DMS79 (cell line): ENCODE data around the gene SIPA1L2.
A peak's percentile ranks its signal among the peaks of the same experiment; 100 is the strongest.

ENCODE experiments used
- DNase-seq: peaks from one replicate; lab custom pipeline; 2025; lab: John Stamatoyannopoulos, UW

SIPA1L2 gene, protein sequence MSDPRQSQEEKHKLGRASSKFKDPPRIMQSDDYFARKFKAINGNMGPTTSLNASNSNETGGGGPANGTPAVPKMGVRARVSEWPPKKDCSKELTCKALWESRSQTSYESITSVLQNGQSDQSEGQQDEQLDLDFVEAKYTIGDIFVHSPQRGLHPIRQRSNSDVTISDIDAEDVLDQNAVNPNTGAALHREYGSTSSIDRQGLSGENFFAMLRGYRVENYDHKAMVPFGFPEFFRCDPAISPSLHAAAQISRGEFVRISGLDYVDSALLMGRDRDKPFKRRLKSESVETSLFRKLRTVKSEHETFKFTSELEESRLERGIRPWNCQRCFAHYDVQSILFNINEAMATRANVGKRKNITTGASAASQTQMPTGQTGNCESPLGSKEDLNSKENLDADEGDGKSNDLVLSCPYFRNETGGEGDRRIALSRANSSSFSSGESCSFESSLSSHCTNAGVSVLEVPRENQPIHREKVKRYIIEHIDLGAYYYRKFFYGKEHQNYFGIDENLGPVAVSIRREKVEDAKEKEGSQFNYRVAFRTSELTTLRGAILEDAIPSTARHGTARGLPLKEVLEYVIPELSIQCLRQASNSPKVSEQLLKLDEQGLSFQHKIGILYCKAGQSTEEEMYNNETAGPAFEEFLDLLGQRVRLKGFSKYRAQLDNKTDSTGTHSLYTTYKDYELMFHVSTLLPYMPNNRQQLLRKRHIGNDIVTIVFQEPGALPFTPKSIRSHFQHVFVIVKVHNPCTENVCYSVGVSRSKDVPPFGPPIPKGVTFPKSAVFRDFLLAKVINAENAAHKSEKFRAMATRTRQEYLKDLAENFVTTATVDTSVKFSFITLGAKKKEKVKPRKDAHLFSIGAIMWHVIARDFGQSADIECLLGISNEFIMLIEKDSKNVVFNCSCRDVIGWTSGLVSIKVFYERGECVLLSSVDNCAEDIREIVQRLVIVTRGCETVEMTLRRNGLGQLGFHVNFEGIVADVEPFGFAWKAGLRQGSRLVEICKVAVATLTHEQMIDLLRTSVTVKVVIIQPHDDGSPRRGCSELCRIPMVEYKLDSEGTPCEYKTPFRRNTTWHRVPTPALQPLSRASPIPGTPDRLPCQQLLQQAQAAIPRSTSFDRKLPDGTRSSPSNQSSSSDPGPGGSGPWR (N-terminal part only)

DNA sequence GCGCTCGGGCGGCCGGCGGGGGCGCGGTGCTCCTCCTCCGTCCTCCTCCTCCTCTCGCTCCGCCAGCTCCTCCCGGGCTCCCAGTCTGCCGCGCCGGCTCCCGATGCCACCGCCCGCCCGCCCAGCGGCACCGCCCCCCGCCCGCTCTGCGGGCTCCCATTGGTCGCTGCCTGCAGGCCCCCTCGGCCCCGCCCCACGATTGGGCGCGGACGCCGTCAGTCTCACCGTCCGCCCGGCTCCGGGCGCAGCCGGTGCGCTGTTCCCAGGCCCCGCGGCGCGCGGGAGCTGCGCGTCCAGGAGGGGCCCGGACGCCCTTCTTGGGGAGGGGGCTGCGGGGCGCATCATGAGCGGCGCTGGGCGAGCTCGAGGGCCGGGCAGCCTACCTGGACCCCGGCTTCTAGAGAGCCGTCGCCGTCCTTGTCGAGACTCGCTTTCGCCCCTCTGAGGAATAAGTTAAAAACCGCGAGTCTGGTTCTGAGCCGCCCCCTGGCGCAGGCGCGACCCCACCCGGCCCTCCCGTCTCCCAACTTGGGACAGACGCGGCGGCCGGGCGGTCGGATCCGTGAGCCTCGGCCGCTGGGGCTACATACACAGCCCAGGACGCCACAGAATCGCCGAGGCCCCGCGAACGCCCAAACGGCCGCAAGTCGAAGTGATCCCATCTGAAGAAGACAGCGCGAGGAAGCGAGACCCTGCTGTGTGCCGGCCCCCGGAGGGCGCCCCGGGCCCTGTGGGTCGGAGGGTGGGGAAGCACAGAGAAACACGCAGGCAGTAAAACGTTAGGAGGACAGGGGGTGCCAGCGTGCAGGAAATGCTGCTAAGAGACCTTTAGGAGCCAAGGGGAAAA, at the start of gene SIPA1L2:
TSS of gene SIPA1L2 (minus strand) at position 87 of the 847 bp plus-strand sequence. CDS start 114,794 bp downstream, outside the sequence.
- peak; percentile 62 for DNase-seq

DNA sequence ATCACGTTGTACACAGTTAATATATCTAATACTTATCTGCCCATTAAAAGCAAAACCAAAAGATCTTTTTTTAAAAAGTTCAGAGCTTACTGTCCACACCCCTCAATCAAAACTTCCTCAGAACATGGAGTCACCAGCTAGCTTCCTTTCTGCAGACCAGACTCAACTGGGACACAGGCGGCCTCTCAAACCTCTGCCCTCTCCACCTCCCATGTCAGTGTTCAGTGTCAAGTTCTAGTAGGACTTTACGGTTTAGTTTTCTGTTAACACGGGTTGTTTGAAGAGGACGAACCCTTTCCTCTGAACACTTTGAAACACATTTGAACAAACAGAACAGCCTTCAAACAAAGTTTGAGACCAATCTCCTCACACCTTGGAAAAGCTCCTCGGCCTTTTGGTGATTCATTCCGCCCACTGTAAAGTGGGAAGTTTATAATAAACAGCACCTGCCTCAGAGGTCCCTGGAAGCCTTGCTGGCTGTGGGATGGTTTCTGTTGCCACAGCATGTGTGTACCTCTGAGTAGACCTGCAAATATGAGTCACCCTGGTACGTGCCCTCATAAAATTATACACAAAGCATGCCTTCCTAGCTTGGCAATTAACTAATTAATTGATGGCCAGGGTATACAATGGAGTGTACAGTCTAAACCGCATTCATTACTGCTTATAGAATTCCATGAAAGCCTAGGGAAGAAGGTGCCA, 48.4 kb upstream of the SIPA1L2 start:
- no peak for DNase-seq

DNA sequence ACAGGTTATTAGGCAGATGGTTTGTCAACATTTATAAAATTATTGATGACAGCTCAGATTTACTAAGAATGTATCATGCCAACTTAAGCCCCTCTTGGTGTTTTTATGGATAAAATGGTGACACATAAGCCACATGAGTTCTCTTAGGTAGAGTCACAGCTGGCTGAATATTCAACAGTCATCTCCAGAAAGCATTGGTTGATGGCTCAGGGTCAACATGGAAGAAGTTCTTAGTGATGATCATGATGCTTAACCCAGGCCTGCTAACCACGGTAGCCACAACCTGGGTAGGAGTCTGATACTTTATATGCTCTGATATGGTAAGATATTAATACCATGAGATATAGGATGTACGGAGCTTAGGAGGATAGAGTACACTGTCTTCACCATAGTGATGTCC, 46.4 kb upstream of the SIPA1L2 start:
- DNase-seq, result no peak

DNA sequence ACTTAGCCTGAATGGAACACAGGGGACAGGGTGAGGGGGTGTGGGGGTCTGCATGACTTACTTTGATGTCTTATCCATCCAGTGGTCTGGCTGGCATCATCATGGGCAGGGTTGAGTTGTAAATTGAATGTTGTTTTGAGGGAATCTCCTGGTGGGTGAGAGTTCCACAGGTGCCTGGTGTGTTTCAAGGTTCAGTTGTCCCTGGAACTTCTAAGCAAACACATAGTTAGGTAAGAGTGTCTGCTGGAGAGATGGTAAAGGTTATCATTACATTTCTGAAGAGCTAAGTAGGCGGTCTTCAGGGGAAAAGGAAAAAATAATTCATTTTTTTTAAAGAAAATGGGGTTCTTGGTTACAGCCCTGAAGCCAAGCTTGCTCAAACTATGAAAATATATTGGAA, 46.0 kb upstream of the SIPA1L2 start:
- DNase-seq, result no peak

DNA sequence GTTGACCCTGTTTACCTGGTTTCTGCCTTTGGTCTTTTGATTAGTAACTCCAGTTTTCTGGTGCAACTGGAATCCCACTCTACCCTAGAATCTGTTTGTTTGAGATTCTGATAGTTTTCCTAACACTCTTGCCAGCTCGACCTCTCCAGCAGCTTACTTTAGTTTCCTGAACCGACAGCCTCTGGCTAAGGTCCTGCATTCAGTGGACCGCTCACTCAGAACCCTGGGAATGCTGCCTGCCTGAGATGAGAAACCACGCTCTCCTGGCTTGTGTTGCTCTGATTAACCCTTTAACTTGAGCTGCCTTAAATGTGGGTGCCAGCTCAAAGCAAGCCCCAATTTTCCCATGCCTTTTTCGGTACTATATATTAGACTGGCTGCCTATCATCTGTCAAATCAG, 45.3 kb upstream of the SIPA1L2 start:
- DNase-seq, result no peak

DNA sequence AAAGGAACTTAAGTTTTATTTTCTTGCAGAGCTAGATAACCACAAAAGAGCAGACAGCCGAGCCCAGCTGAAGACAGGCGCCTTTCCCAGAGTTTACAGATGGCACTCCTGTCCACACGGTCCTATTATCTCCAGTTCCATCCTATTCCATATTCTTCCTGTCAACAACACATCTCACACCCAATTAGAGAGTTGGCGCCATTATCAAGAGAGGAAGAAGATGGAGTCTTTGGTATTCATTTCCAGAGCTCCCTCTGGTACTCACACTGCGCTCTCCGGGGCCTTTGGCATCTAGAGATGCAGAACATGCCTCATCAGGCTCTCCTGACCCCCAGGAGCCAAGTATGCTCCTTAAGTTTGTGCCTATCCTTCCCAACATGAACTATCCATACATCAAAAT, 43.3 kb upstream of the SIPA1L2 start:
- DNase-seq, result no peak

DNA sequence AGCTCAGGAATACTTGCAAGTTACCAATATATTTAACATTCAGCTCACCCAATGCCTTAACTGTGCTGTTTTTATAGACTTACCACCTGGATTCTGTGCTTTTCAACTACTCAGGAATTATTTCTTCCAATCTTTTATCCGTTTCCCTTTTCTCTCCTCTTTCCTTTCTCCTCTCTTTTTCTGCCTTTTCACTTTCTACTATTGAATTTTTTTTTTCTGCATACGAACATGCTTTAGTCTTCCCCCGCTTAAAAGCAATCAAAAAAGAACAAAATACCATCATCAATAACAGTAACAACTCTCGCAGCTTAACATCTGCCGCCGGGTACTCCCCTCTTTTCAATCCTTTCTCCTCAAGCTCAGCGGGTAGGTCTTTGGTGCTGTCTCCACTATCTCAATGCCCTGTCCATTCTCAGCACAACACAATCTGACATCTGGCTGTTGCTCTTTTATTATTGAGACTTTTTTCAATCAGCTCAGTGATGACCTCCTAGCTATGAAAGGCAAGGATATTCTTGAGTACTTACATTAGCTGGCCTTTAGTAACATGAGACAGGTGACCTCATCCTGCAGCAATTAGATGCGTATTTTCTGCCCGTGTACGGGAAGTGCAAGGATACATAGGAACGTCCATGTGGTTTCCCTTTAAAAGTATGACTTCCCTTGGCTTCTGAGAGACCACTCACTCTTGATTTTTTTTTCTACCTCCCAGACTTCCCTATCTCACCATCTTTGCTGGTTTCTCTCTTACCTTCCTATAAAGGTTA, 40.2 kb upstream of the SIPA1L2 start:
- DNase-seq, result no peak

DNA sequence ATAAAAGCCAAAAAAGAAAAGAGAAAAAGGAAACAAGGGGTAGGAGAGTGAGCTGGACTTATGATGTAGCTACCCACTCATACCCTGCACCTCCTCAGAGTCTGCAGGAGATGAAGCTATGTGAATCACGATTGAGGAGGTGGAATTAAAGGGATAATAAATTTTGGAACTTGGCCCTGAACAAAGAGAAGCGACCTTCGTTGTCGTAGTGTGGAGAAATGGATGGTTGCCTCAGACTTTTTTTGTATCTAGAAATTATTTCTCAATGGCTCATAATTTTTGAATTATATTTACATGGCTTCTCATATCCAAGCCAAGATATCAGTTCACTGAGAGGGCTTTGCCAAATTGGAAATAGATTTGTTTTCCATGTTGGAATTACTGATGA, 37.8 kb upstream of the SIPA1L2 start:
- DNase-seq, result no peak

DNA sequence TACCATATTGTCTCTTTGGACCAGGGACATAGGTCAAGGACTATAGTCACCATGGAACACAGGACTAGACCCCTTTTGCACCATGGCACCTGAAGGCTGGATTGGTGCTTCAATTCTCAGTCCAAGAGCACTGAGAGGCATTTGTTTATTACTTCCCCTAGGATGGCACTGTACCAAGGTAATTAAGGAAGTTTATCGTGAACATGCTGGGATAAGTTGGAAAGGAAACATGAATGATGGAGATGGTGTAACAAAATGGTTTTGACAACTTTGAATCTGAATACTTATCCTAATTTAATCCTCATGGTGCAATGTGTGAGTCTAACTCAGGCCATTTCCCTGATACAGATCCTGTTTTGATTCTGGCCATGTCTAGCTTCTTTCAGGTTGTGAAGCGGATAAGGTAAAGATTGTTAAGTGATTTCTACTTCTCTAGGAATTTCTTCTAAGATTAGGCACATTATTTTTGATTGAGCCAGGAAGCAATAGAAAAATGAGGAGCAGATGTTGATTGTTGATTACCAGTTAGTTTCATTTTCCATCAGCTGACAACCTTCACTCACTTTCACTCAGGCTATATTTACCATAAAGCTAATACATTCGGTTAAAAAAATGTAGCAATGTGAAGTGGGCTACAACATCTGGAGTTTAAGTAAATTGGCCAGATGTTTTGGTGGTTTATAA, 37.3 kb upstream of the SIPA1L2 start:
- DNase-seq, result no peak

DNA sequence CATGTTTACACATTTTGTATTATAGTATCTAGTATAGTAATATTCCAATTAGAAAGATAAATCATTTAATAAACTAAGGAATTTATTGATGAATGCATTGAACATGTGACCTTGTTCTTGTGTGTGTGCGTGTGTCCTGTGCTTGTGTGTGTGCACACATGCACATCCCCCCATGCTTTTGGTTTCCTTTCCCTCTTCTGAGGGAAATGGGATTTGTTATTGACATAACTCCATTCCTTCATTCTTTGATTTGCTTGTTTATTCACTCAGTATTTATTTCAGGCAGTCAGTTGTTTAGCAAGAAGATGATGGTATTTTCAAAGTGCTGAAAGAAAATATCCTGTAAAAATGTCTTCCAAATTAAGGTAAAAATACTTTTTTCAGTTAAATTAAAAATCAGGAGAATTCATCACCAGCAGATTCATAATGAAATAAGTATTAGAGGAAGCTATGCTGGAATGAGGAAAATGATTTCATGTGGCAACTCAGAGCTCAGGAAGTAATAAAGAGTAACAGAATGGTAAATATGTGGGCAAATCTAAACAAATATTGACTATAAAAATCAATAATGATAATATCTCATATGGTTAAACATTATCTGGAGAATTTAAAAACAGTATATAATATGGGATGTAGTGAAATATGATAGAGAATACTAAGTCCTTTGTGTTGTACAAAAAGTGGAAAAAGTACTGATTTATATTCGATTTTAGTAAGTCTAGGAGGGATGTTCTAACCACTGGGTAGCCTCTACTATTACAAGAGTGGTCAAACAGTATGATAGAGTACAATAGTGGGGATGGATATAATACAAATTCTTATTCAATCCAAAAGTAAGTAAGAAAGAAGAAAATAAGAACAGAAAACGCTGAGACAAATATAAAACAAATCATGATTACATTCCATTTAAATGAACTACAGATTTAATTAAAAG, 35.2 kb upstream of the SIPA1L2 start:
- DNase-seq, result no peak

DNA sequence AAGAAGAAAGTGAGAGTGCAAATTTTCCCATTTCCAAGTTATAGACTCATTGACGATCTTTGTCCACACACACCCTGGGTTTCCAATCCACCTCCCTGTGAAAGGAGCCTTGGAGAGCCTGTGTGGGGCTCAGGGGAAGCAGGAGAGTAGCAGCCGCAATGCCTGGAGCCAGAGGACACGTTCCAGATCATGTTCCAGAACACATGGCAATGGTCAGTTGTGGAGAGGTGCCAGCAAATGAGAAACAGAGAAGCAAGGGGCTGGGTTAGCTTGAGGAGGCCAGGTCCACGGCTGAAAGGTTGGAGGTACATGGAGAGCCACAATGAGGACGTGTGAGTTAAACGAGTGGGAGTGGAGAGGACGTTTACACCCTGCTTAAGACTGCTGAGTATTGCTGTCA, 33.0 kb upstream of the SIPA1L2 start:
- DNase-seq, result no peak

DNA sequence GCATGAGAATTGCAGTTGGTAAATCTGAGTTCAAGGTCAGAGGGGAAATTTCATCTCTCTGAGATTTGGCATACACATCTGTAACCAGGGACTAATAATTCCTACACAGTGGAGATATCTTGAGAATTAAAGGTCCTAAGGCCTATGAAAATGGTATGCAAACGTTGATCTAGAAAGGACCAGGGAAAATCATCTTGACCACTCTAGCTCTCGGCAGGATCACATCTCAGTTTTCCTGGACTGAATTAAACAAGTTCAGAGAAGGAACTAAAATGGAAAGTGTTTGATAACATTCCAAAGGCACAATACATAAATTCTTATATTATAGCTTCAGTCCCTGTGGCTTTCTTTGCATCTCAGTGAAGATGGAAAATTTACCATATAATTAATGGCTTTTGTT, 28.5 kb upstream of the SIPA1L2 start:
- DNase-seq, result no peak

DNA sequence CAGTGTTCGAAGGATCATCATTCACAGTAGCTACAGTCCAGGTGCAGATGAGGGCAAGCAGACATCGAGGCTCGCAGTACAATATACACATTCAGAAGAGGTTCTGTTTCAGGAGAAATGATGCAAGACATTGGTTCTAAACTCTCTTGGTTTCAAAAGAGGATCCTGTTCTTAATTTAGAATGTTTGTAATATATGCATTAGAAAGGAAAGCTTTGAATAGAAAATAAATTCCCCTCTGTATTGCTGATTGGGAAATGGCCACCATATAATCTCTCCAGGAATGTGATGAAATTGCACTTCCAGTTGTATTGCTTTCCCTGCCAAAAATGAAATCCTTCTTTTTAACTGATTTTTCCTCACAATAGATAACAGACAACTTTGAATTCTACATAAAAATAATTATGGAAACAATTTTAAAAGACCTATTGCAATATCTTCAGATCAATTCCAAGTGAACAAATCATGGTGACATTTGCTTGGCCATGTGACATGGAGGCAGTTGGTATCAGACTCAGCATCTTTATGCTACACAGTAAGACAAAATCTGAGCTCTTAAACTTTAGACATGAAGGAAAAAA, 27.6 kb upstream of the SIPA1L2 start:
- DNase-seq, result no peak

DNA sequence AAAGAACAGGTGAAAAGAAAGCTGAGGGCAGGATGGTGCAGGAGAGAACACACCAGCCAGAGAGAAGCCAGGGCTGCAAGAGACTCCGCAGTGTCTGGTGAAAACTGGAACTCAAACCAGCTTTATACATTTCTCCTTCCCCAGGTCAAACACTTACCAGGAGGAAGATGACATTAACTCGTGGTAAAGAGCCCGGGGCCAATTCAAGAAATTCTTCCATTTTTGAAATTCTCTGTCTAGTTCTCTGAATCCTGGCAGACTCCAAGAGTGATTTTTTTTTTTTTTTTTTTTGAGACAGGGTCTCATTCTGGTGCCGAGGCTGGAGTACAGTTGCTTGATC, 25.8 kb upstream of the SIPA1L2 start:
- no peak for DNase-seq

DNA sequence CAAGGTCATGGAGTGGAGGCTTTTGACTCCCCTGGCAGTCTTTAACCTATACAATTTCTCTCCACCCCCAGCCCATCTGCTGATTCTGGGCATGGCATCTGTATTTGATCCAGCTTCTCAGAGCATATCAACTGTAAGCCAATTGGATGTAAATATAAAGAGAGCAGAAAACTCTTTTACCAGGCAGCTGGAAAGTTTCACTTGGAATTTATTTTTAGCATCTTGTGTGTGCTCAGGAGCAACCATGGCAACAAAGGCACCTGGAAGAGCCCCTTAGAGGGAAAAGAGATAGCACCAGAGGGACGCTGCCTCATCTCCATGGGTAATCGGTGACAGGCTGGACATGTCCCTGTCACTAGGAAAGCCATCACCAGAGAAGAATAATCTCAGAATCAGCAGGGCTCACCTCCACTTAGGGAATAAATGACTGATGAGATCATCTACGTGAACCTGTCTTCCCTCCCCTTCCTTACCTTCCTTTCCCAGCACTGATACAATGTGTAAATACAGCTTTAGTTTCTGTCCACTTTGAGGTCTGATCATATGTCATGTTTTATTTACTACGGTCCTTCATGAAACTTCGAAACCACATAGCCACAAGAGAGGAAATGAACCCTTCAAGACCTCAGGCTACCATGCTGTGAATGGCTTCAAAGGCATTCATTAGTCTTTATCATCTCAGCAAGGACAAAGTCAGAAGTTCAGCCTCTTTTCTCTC, 25.3 kb upstream of the SIPA1L2 start:
- DNase-seq, result peak; percentile 39

DNA sequence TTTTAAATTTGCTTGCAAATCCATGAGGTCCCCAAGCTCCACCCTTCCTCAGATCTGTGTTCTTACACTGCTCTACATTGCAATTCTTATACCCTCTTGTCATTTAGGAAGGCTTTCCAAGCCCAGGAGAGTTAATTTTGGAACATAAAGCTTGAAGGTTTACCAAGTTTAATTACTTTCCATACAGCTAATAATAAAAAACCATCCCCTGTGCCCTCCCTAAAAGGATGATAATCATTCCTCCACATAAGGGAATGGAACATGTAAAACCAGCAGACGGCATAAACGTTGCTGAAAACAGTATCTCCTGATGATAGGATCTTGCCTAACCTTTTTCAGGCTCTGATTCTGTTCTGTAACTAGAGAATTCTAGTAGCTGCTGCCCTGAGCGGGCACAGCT, 23.9 kb upstream of the SIPA1L2 start:
- no peak for DNase-seq

DNA sequence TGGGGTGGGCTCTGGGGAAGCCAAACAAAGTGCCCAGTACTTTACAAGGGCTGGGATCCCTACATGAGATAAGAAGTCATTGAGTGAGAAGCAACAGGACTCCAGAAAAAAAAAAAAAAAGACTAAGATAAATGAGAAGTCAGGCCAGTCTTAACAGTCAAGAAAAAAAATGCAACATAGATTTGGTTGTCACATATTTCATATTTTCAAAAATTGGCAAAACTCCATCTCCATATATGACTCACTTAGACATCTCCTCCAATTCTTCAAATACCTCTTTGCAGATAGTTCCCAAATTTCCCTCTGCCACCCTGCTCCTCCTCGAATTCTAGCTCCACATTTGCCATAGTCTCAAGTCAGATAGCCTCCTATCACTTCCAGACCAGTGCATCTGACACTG, 20.9 kb upstream of the SIPA1L2 start:
- no peak for DNase-seq

DNA sequence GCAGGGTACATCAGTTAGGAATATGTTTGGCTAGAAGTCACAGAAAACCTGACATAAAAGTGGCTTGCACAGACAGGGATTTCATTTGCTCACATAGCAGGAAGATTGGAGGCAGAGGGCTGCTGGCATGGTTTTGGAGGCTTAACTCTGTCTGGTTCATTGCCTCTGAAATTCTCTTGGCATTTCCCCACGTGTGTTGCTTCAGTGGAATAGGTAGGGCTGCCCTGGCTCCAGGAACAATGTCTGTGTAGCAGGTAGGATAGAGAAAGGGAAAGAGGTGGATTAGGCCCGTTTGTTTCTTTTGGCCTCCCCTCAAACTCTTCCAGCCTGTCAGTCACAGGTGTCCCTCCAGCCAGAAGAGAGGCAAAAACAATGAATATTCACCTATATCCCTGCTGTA, 20.5 kb upstream of the SIPA1L2 start:
- no peak for DNase-seq
